WERI-Rb-1 (cell line): ENCODE results near the gene ZNF337.

Experiments used
- DNase-seq: peaks from one replicate; pipeline ENCODE4 v3.0.0-alpha.2; 2020
- H3K27ac ChIP-seq: fragments of 250-450 bp; sonication (Bioruptor Pico); 2 replicates; pipeline ENCODE4 v1.5.1; 2020; ENCODE audit warnings: mild to moderate bottlenecking, moderate library complexity
- H3K27me3 ChIP-seq: fragments of 250-450 bp; sonication (Bioruptor Pico); 2 replicates; pipeline ENCODE4 v1.5.1; 2021; ENCODE audit warnings: mild to moderate bottlenecking, low read depth, moderate library complexity; ENCODE audit not compliant: insufficient read depth, severe bottlenecking
- H3K36me3 ChIP-seq: fragments of 250-450 bp; sonication (Bioruptor Pico); 2 replicates; pipeline ENCODE4 v1.5.1; 2020; ENCODE audit warnings: mild to moderate bottlenecking, moderate library complexity
- H3K4me3 ChIP-seq: 2 replicates; pipeline ENCODE4 v1.5.1; 2011; ENCODE audit warnings: low read depth, mild to moderate bottlenecking, control low read depth, low read length
- H3K9me3 ChIP-seq: fragments of 250-450 bp; sonication (Bioruptor Pico); 2 replicates; pipeline ENCODE4 v1.5.1; 2021; ENCODE audit warnings: mild to moderate bottlenecking, moderate library complexity; ENCODE audit not compliant: severe bottlenecking
- TF ChIP-seq, protein P1 (sequence below): IDR thresholded peaks from 2 replicates; pipeline ENCODE4 v1.5.1; 2011; ENCODE audit warnings: low read depth, mild to moderate bottlenecking, control low read depth, inconsistent platforms, low read length

Gene ZNF337

DNA sequence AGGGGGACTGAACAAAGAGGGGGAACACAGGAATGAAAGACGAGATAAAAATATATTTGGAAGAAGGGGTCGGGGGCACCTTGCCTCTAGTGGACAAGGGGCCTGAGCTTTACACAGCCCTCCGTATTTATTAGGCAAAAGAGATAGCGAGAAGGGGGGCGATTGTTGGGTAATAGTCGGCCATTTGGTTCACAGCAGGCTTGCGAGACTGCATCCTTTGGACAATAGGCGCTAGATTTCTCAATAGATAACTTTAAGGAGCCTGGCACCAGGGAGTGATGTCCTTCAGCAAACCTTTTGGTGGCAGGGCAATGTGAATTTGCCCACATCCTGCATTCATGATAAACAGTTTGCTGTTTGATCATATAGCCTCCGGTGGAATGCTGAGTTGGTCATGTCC is 69.9 kb downstream of the ZNF337 start:
- no peaks in the 10 kb centered on the region; the same call in 1 of the 2 replicates for H3K36me3 ChIP-seq
- H3K27ac ChIP-seq, result no peak overlapping the region
- no peak overlapping the region for H3K4me3 ChIP-seq
- no peaks in the 10 kb centered on the region for H3K9me3 ChIP-seq
- DNase-seq, result no peak
- no peaks in the 10 kb centered on the region for H3K27me3 ChIP-seq
- TF ChIP-seq, protein P1, sequence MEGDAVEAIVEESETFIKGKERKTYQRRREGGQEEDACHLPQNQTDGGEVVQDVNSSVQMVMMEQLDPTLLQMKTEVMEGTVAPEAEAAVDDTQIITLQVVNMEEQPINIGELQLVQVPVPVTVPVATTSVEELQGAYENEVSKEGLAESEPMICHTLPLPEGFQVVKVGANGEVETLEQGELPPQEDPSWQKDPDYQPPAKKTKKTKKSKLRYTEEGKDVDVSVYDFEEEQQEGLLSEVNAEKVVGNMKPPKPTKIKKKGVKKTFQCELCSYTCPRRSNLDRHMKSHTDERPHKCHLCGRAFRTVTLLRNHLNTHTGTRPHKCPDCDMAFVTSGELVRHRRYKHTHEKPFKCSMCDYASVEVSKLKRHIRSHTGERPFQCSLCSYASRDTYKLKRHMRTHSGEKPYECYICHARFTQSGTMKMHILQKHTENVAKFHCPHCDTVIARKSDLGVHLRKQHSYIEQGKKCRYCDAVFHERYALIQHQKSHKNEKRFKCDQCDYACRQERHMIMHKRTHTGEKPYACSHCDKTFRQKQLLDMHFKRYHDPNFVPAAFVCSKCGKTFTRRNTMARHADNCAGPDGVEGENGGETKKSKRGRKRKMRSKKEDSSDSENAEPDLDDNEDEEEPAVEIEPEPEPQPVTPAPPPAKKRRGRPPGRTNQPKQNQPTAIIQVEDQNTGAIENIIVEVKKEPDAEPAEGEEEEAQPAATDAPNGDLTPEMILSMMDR, result no peak

DNA sequence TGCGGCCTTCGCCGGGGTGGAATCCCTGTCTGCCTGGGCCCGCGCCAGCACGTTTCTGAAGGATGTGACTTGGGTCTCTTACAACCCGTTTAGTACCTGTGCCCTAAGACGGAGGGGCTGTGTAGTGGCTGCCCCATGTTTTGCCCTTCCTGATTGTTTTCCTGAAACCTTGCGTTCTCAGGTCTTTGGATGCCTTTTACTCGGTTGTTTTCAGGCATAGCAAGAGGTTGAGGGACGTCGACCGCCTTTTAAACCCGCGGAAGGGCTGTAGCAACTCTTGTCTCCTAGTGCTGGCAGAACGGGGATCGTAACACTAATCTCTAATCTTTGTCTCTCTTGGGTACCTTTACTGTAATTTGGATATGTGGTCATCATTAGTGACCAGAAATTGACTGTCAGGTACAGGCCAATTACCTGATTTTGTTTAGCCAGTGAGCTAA is 72.1 kb downstream of the ZNF337 start:
- no peaks in the 10 kb centered on the region for H3K27me3 ChIP-seq

More for the DNA sequence above, 72.1 kb downstream of the ZNF337 start:
- Histone ChIP-seq H3K36me3 (peaks cover 3% of the 10 kb centered on the region), H3K27ac (peak overlapping the region; percentile 99), H3K9me3 (no peaks in the 10 kb centered on the region), H3K4me3 (peak overlapping the region; percentile 85)
- DNase-seq, result no peak
- TF ChIP-seq, protein P1, result no peak
